Ramos (cell line): ENCODE measurements around the gene UBR4.
"Not testable (repeated sequence)": the region's sequence is repeated elsewhere in the genome, so short reads cannot be mapped to it uniquely, and the experiment has no call there.

Experiments used
- in situ Hi-C: fragments of 300-500 bp; cut with MboI; formaldehyde crosslinking; loops from one replicate; pipeline ENCODE4 v1.14.3; 2022; ENCODE audit warnings: low sequenced_read_pairs; ENCODE audit not compliant: unreplicated experiment

The UBR4 gene

GRCh38 chr1:19220991-19221390, 10.9 kb upstream of the UBR4 start:
- in situ Hi-C loops, result no loop called here

DNA sequence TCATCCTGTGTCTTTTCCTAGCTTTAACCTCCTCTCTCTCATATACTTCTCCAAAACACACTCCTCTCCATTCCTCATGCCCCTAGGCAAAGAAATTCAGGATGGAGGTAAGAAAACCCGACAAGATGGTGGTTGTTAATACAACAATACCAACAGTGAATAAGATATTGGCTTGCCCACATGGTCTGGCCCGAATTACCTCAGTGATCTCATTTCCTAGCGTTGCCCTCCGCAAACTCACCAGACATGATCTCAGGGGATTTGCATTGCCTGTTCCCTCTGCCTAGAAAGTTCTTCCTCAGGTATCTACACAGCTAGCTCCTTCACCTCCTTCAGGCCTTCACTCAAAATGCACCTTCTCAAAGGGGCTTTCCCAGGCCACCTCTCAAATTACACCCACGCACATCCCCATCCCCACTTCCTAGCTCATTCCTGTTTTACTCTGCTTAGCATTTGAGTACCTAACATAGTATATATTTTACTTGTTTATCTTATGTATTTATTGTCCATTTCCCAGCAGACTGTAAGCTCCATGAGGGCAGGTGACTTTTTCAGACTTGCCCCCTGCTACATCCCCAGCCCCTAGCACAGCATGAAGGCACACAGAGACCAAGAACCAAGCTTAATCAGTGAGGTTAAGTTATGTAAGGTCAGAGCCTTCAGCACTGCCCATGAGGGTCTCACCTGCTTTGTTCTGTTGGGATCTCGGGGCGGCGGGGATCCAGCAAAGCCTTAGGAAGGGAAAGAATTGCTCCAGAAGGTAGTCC, 10.2 kb upstream of the UBR4 start:
- in situ Hi-C loops, result no loop called here

DNA sequence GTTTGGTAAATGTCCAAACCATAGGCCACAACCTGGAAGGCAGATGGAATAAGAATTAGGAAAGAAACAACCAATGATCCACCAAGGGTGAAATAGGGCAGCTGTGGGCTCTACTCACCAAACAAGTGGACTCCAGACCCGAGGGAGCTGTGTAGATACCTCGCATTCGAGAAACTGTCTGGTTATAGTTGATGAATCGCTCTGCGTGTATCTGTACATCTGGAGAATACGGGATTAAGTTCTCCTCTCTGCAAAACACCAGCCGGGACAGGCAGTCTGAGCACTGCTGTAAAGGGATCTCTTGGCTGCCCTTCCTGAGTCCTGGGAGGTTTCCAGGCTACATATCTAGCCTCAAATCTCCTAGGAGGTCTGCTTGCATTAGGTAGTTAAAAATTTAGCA, 9.4 kb upstream of the UBR4 start:
- in situ Hi-C loops, result no loop called here

- in situ Hi-C loops, result not testable (repeated sequence)
Observed at GRCh38 chr1:19216585-19216984, 6.5 kb upstream of the UBR4 start.

DNA sequence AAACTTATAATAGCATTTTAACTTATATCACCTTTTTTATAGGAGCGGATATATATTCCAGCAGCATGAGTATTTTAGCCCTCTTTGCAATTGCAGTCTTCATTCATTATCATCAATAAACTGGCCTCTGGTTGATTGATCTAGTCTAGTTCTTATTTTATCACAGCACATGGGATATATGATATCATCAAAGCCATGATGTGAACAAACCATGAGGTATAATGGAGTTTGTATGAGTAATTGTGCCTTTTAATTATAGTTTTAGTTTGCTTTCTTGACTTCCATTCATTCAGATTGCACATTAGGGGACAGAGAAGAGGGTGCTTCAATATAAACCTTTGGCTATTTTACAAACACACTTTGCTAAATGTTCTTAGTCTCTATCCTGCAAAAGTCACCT, 3.5 kb upstream of the UBR4 start:
- in situ Hi-C loops, result no loop called here

DNA sequence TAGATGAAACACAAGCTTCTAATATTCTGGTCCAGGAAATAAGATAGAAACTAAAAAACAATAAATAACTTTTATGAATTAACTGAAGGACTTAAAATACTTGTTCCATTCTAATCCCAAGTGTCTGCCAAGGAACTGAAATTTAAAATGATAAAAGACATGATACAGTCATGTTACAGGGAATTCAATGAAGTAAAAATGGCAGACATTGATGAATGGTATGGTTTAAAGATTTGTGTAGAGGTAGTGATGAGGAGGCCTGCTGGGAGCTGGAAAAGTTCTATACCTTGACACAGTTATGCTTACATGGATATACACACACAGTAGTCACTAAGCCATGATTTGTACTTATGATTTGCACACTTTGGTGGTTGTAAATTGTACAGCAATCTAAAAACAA, 2.1 kb upstream of the UBR4 start:
- in situ Hi-C loops, result no loop called here

DNA sequence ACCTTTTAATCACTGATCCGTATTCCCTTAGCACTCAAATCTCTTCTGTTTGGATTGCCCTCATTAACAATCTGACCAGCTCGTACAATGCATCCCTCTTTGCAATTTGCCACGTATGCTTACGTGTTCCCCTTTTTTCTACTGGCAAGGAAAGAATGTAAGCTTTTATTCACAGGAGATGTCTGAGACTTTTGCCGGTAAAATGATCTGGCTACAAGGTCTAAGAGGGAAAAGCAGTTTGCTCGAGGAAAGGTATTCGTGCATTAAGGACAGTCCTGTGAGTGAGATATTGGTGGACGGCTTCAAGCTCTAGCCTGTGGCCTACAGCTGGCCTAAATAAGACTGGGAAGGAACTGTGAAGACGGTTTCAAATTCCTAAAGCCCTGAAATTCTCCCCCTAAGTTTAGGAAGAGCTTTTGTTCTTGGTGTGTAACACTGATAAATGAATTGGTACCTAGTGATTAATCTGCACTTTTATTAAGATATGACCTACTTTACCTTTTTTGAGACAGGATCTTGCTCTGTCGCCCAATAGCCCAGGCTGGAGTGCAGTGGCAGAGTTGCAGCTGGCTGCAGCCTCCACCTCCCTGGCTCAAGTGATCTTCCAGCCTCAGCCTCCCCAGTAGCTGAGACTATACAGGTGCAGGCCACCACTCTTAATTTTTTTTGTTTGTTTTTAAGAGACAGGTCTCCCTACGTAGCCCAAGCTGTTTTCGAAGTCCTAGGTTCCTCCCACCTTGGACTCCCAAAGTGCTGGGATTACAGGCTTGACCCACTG, 895 bp upstream of the UBR4 start:
- in situ Hi-C loops, result no loop called here

- in situ Hi-C loops, result no loop called here
Observed at GRCh38 chr1:19209439-19209989, 552 bp downstream of the UBR4 start.

- in situ Hi-C loops, result no loop called here
Observed at GRCh38 chr1:19208710-19209438, 1.2 kb downstream of the UBR4 start.

DNA sequence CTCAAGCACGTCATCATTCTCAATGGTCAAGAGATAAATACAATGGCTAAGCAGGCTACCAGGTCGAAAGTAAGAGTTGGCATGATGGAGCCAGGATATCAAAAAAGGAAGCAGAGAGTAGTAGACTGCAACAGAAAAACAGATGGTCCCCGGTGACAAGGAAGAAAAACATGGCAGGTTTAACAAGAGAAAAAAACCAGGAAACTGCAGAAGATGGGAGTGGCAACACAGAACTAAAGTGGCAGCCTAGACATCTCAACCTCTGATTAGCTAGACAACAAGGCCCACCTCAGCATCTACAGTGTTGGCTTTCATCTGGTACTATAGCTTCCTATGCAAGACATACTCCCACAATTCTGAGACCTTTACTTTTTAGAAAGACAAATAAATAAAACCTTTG, 3.1 kb downstream of the UBR4 start:
- in situ Hi-C loops, result no loop called here

DNA sequence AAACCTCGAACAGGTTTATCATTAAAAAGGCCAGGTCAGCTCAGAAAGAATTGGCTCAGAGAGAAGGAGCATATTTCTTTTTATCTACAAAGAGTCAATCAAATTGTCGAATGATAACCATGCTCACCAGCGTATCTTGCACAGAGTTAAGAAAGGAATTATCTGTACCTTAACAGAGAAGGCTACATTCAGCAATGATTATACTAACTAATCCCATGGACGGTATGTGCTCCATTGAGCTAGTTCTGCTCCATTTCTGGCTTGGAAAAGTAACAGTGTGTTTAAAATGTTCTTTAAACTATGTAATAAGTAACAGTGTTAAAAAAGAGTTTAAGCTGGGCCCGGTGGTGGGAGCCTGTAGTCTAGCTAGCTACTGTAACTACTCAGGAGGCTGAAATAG, 4.2 kb downstream of the UBR4 start:
- in situ Hi-C loops, result no loop called here

GRCh38 chr1:19205403-19205802, 4.7 kb downstream of the UBR4 start:
- in situ Hi-C loops, result no loop called here

- in situ Hi-C loops, result no loop called here
Observed at GRCh38 chr1:19204446-19205266, 5.4 kb downstream of the UBR4 start.

DNA sequence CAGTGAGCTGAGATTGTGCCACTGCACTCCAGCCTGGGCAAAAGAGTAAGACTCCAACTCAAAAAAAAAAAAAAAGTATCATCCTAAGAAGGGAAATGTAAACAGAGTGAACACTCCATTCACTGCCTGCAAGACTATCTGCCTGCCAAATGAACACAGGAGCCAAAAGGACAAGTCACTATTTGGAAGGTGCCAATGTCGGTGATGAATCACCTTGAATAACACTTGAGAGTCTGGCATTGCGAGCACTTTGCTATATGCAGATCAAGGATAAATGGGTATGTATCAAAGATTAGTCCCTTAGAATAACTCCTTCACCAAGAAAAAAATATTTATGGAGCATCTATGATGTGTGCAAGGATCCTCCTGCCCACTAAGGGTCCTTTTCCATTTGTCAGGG, 6.6 kb downstream of the UBR4 start:
- in situ Hi-C loops, result no loop called here

DNA sequence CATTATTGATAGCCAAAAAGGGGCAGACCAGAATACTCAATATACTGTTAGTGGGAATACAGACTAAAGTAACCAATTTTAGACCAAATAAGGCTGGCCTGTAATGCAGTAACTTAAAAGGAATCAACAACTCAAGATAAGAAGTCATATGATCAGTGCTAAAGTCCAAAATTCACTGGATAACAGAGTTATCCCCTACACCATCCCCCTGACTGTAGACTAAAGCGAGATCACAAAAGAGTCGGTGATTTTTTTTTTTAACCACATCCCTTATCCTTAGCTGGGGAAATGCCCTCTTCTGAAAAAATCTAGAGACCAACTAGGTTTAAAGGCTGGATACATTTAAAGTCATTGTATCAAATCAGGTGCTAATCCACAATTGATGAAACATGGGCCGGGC, 7.7 kb downstream of the UBR4 start:
- in situ Hi-C loops, result no loop called here

GRCh38 chr1:19199969-19200604, 10.0 kb downstream of the UBR4 start:
- in situ Hi-C loops, result no loop called here

GRCh38 chr1:19199329-19199968, 10.6 kb downstream of the UBR4 start:
- in situ Hi-C loops, result no loop called here

DNA sequence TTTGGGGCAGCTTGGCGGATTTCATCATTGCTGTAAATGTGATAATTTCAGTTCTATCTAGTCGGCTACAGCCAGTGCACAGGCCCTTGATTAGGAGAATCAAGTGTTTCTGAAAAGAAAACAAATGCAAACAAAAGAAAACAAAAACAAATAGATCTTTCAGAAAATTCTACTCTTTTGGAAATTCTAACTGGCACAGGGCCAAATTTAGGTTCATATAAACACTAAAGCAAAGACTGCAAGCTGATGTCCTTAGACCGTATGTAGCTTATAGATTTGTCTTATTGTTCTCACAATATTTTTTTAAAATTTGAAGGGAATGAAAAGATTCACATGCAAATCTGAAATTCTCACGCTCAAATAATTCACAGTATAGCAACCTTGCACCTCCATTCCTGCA, 11.2 kb downstream of the UBR4 start:
- in situ Hi-C loops, result no loop called here

- in situ Hi-C loops, result no loop called here
Observed at GRCh38 chr1:19197845-19198244, 12.2 kb downstream of the UBR4 start.
